ENCODE results near the gene SLCO2A1.

GRCh38 chr3:133890037-133890436 is 139.7 kb downstream of the SLCO2A1 start:
- TF ChIP-seq POLR2A (IDR thresholded peaks at IDR 0.05) (no peak), CTCF (IDR thresholded peaks at IDR 0.05) (no peak)

Data from testis (tissue), 2 donors.